Activated CD4-positive, alpha-beta T cell treated with anti-CD3 and anti-CD28 coated beads, Interleukin-2, amount 50 U/mL, for 4 hours (primary cell): Measurements from ENCODE around the gene MAGI2.

Source experiments
- DNase-seq, 2 experiments: peaks; one replicate each; pipeline ENCODE4 v3.0.0-alpha.2; 2020

MAGI2 gene

GRCh38 chr7:79453558-79454360 is at the start of gene MAGI2:
TSS of gene MAGI2 (minus strand) at chr7:79453667. CDS start at chr7:79453320, 347 bp downstream.
- DNase-seq, result no peak

DNA sequence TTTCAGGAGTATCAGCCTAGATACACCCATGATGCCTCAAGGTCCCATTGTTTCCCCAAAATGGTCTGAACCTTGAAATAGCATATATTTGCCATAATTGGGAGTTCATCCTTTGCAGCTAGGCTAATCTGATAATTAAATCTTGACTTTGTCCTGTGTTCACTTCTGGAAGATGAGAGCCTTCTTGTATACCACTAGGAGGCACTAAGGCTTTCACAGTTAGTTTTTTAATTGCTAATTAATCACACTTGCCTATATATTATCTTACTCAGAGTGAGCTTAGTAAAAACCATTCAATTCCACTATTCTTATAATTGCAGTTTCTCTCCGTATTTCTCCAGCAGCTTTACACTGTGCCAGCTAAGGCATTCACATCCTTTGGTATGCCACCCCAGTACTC is 48.7 kb upstream of the MAGI2 start:
- no peak for DNase-seq

- no peak for DNase-seq
Measured at GRCh38 chr7:79500759-79501158, 47.3 kb upstream of the MAGI2 start.

DNA sequence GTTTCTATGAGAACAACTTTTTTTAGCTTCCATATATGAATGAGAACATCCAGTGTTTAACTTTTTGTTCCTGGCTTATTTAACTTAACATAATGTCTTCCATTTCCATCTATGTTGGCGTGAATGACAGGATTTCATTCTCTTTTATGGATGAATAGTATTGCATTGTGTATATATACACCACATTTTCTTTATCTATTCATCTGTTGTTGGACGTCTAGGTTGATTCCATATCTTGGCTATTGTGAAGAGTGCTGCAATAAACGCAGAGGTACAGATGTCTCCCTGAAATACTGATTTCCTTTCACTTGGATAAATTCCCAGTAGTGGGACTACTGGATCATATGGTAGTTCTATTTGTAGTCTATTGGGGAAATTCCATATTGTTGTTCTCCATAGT is 44.3 kb upstream of the MAGI2 start:
- no peak for DNase-seq

DNA sequence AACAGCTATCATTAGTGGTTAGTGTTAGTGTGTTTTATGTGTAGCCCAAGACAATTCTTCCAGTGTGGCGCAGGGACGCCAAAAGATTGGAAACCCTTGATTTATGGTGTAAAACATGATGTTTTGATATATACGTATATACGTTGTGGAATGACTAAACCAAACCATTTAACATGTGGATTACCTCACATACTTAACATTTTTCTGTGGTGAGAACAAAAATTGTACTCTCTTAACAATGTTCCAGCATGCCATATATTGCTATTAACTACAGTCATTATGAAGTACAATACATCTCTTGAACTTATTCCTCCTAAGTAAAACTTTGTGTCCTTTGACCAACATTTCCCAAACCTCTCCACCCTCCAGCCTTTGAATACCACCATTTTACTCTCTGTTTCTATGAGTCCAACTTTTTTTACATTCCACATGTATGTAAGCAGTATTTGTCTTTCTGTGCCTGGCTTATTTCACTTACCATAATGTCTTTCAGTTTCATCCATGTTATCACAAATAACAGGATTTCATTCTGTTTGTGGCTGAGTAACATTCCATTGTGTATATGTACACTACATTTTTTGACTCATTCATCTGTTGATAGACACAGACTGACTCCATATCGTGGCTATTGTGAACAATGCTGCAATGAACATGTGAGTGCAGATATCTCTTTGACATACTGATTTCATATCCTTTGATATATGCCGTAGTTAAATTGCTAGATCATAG is 42.2 kb upstream of the MAGI2 start:
- no peak for DNase-seq

DNA sequence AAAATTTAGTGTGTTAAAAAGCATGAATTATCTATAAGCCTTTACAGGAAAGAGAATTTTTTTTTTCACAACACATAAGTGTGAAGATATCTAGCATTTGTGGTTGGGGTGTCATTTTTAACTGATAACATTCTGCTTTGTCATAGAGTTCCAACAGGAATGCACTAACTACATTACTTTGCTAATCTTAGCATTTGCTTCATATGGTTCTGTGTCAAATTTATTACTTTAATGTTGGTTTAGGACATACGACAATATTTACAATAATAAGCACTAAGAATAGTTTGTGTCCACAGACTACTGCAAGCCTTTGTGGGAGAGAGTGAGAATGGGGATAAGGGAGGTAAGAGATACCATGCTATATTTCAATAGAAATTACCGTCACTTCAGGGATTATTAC is 40.6 kb upstream of the MAGI2 start:
- DNase-seq, result no peak

DNA sequence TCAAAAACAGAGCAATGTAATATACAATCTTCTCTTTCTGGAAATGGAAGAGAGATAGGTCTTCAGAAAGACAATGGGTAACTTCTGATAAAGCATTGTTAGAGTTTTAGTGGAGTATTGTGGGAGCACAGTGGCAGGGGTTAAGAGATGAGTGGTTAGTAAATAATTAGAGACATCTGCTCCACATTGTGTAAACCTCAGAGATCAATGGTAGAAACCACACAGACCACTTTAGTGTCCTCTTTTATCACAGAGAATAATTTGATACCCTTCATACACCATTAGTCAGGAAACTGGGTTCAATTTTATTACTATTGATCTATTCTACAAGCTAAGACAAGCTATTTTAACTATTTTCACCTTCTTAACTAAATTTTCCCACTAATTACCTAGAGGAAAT is 35.9 kb upstream of the MAGI2 start:
- DNase-seq, result no peak

GRCh38 chr7:79478386-79478785 is 24.9 kb upstream of the MAGI2 start:
- DNase-seq, result no peak

DNA sequence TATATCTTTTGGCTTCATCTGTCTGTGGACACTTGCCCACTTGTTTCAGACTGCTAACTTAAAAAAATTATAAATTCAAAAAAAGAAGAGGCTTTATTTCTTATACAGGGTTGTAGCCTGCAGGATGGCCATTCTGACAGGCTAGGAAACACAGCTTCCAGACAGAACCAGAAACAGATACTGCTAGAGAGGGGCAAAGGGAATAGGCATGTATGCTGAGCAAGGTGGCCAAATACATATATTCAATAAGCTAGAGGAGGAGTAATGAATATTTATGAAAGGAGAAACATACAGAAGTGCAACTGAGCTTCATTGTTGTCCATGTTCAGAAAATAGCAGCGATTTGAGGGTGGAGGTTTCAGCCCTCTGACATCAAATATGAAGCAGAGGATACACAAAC is 22.0 kb upstream of the MAGI2 start:
- no peak for DNase-seq

GRCh38 chr7:79471699-79472098 is 18.2 kb upstream of the MAGI2 start:
- DNase-seq, result no peak

- no peak for DNase-seq
Measured at GRCh38 chr7:79471283-79471682, 17.8 kb upstream of the MAGI2 start.

DNA sequence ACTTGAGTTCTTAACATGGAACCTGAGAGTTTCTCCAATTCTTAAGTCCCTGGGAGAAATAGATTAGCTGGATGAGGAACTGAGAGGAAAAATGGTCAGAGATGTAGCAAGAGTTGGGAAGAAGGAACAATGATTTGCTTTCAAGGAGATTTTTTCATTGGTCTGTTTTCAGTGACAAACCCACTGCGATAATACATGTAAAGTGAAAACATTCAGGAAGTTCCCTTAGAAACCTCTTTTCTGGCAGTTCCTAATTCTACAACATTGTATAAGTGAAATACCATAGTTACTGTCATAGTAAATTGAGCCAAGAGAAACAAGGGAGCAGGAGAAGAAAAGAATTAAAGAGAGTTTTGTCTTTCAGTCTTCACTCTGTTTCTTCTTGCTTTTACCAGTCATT is 12.1 kb upstream of the MAGI2 start:
- DNase-seq, result no peak

- DNase-seq, result no peak
Measured at GRCh38 chr7:79464051-79464450, 10.6 kb upstream of the MAGI2 start.

- DNase-seq, result no peak
Measured at GRCh38 chr7:79462390-79462789, 8.9 kb upstream of the MAGI2 start.

- no peak for DNase-seq
Measured at GRCh38 chr7:79461660-79462059, 8.2 kb upstream of the MAGI2 start.

- DNase-seq, result no peak
Measured at GRCh38 chr7:79459381-79459780, 5.9 kb upstream of the MAGI2 start.

DNA sequence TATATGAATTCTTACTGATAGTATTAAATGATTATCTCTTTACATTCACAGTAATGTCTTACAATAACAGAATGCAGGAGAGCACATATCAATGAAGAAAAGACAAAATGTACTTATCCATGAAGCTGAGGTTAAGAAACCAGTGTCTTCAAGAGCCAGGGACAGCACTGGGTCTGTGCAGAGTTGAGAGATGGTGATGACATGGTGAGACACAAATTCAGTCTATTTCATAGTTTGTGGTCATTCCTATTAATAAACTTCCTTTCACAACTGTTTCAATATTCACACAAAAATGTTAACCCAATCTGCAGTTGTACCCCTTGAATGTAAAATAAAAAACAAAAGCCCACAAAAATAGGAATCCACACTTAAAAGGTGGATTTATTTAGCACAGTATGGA is 5.3 kb upstream of the MAGI2 start:
- no peak for DNase-seq

DNA sequence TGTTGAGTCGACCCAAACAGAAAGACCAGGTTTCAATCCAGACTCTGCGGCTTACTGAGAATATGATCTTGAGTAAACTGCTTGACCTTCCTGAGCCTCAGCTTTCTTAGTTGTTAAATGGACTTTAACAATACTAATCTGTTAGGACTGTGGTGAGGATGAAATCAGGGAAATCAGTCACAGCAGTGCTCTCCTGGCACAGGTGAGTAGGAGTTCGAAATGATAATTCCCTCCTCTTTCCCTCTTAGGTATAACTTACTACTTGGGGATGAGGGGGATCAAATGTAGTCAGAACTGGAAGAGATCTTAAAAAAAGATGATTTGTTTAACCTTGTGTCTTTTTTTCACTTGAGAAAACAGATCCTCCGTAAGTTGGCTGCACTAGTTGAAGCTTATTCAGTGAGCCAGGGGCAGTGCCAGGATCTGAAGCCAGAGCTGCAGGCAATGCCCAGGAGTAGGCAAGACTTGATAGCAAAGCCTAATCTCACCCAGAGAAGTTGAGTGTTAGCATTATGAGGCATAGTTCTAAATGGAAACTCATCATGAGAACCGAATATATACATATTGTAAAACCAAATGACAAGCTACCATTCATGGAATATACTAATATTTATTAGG is 1.8 kb upstream of the MAGI2 start:
- DNase-seq, result no peak

DNA sequence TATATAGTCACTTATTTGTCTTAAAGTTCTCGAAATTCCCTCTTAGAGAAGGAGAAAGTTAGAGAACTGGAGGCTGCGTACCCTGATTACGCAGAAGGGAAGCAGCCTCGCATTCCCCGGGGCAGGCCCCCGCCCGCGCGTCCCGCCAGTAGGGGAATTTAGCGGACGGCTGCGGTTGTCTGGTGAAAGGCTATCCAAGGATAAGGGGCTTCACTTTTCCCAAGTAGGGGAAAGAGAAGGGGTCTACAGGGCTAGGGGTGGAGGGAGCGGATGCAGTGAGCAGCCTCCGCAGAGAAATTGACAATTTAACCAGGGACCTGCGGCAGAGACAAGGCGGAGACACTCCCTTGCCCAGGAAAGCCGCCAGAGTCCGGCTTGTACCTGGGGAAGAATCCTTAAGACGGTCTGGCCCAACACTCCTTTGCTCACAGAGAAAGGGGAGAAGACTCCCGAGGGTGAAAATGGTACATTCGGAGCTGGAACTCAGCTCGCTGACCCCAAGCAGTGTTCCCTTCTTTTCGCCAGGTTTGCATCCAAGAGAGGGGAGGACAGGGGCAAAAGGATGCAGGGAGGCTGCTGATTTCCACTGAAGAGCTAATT is 994 bp upstream of the MAGI2 start:
- DNase-seq, result no peak

DNA sequence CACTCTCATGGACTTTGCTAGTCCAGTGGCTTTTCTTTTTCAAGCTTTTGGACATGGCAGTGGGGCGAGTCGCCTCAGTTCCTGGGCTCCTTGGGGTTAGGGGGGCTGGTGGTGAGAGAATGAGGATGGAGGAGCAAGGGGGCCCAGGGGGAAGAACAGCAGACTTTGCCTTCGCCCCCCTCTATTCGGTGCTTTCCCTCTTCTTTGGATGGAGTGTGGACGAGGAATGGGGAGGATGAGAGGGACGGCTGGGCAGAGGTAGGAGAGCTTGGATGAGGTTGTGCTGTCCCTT is 255 bp downstream of the MAGI2 start:
- no peak for DNase-seq

GRCh38 chr7:79452495-79453265 is 787 bp downstream of the MAGI2 start:
- DNase-seq, result no peak

GRCh38 chr7:79452032-79452494 is 1.4 kb downstream of the MAGI2 start:
- DNase-seq, result no peak

- DNase-seq, result no peak
Measured at GRCh38 chr7:79451580-79451979, 1.9 kb downstream of the MAGI2 start.
